Loucy (cell line): ENCODE results near the gene COPS3.

Experiments
- H2AFZ ChIP-seq: fragments of 200-600 bp; sonication (generic); 2 replicates; pipeline ENCODE4 v1.6.0; 2016; ENCODE audit warnings: antibody characterized with exemption, mild to moderate bottlenecking, low read length, moderate library complexity
- H3F3A ChIP-seq: fragments of 200-600 bp; 2 replicates; pipeline ENCODE4 v1.6.0; 2016; ENCODE audit warnings: antibody characterized with exemption, low read depth, mild to moderate bottlenecking
- H3K27me3 ChIP-seq: fragments of 200-600 bp; sonication (generic); 2 replicates; pipeline ENCODE4 v1.6.1; 2014; ENCODE audit warnings: low read length, mild to moderate bottlenecking; ENCODE audit not compliant: insufficient read depth, poor library complexity, severe bottlenecking
- H3K36me3 ChIP-seq: fragments of 200-600 bp; sonication (generic); 2 replicates; pipeline ENCODE4 v1.6.1; 2016; ENCODE audit warnings: low read length; ENCODE audit not compliant: insufficient read depth
- H3K4me1 ChIP-seq: fragments of 200-600 bp; sonication (generic); 2 replicates; pipeline ENCODE4 v1.5.1; 2014; ENCODE audit warnings: low read length, mild to moderate bottlenecking; ENCODE audit not compliant: insufficient read depth, poor library complexity, severe bottlenecking
- H3K4me2 ChIP-seq: fragments of 200-600 bp; sonication (generic); 2 replicates; pipeline ENCODE4 v1.6.0; 2014; ENCODE audit warnings: antibody characterized with exemption, low read length, low read depth, mild to moderate bottlenecking; ENCODE audit not compliant: poor library complexity, severe bottlenecking
- H3K4me3 ChIP-seq: fragments of 200-600 bp; sonication (generic); 2 replicates; pipeline ENCODE4 v1.5.1; 2014; ENCODE audit warnings: low read length, mild to moderate bottlenecking, mixed read lengths; ENCODE audit not compliant: poor library complexity, severe bottlenecking
- H3K79me2 ChIP-seq: fragments of 200-600 bp; sonication (generic); 2 replicates; pipeline ENCODE4 v1.6.1; 2014; ENCODE audit warnings: low read length; ENCODE audit not compliant: insufficient read depth
- H3K9ac ChIP-seq: fragments of 200-600 bp; sonication (generic); 2 replicates; pipeline ENCODE4 v1.6.0; 2014; ENCODE audit warnings: mild to moderate bottlenecking, low read depth, low read length, moderate library complexity; ENCODE audit not compliant: poor library complexity, severe bottlenecking
- H3K9me2 ChIP-seq: fragments of 200-600 bp; sonication (generic); replicated peaks from 2 replicates; pipeline ENCODE4 v1.6.1; 2016; ENCODE audit warnings: low read depth, low read length, mixed read lengths
- H3K9me3 ChIP-seq: fragments of 200-600 bp; sonication (generic); 2 replicates; pipeline ENCODE4 v1.6.1; 2014; ENCODE audit warnings: mild to moderate bottlenecking, antibody characterized with exemption, low read length, low read depth; ENCODE audit not compliant: insufficient read depth
- H4K20me1 ChIP-seq: fragments of 200-600 bp; sonication (generic); 2 replicates; pipeline ENCODE4 v1.6.0; 2014; ENCODE audit warnings: antibody characterized with exemption, low read length, mild to moderate bottlenecking; ENCODE audit not compliant: insufficient read depth, poor library complexity, severe bottlenecking
- EZH2phosphoT487 ChIP-seq: fragments of 200-600 bp; IDR thresholded peaks from 2 replicates; pipeline ENCODE4 v1.6.1; 2018; ENCODE audit warnings: antibody characterized with exemption, mild to moderate bottlenecking, moderate library complexity, borderline replicate concordance
- TF ChIP-seq, protein P1 (sequence below): fragments of 200-600 bp; sonication (generic); conservative IDR thresholded peaks from 2 replicates; pipeline ENCODE4 v1.5.1; 2014; ENCODE audit warnings: mild to moderate bottlenecking, antibody characterized with exemption, low read length

The COPS3 gene

DNA sequence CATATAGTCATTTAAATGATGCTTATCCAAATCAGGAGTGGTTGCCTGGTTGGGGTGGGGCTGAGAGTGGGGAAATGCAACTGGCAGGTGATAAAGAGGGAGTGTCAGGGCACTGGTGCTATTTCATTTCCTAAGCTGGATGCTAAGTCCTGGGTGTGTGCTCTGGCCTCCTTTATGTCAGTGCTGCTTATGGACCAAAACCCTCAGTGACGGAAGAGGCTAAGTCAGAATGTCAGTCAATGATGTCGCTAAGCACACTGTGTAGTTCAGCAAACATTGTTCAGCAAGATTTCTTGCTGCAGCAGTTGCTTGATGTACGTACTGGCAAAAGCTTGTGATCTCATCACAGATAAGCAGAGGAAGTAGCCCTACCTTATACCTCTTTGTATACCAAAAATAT is 27.6 kb downstream of the COPS3 start:
- Histone ChIP-seq H3K4me2 (no peak overlapping the region), H3K36me3 (peaks cover 70% of the 10 kb centered on the region), H3K4me1 (no peaks in the 10 kb centered on the region)

DNA sequence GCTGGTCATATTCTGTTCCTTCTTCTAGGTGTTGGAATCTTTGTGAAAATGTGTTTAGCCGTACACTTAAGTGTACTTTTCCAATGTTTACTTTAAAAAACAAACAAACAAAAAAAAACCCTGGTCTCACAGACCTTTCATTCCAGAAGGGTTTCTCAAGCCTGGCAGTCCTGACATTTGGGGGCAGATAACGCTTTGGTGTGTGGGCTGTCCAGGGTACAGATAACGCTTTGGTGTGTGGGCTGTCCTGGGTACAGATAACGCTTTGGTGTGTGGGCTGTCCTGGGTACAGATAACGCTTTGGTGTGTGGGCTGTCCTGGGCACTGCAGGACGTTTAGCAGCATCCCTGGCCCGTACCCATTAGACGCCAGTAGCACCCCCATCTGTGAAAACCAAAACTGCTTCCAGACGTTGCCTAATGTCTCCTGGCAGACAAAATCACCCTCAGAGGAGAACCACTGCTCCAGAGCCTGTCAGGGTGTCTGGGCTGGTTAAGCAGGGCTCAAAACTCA is 28.8 kb downstream of the COPS3 start:
- Histone ChIP-seq H3K79me2 (no peaks in the 10 kb centered on the region), H3K4me1 (no peaks in the 10 kb centered on the region), H3K9ac (no peak overlapping the region), H3K36me3 (peaks cover 75% of the 10 kb centered on the region), H4K20me1 (peaks cover 4% of the 10 kb centered on the region), H3F3A (no peaks in the 10 kb centered on the region), H3K9me3 (no peaks in the 10 kb centered on the region), H2AFZ (no peak overlapping the region), H3K4me3 (no peak overlapping the region), H3K27me3 (no peaks in the 10 kb centered on the region), H3K9me2 (no peaks in the 10 kb centered on the region), H3K4me2 (no peak overlapping the region)
- TF ChIP-seq, protein P1, sequence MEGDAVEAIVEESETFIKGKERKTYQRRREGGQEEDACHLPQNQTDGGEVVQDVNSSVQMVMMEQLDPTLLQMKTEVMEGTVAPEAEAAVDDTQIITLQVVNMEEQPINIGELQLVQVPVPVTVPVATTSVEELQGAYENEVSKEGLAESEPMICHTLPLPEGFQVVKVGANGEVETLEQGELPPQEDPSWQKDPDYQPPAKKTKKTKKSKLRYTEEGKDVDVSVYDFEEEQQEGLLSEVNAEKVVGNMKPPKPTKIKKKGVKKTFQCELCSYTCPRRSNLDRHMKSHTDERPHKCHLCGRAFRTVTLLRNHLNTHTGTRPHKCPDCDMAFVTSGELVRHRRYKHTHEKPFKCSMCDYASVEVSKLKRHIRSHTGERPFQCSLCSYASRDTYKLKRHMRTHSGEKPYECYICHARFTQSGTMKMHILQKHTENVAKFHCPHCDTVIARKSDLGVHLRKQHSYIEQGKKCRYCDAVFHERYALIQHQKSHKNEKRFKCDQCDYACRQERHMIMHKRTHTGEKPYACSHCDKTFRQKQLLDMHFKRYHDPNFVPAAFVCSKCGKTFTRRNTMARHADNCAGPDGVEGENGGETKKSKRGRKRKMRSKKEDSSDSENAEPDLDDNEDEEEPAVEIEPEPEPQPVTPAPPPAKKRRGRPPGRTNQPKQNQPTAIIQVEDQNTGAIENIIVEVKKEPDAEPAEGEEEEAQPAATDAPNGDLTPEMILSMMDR: no peak
- no peak for TF ChIP-seq EZH2phosphoT487

More for the DNA sequence above, 27.6 kb downstream of the COPS3 start:
- Histone ChIP-seq H3K9me3 (no peaks in the 10 kb centered on the region), H3K9ac (no peak overlapping the region), H3F3A (no peaks in the 10 kb centered on the region), H3K79me2 (no peaks in the 10 kb centered on the region), H3K9me2 (no peaks in the 10 kb centered on the region), H4K20me1 (peaks cover 4% of the 10 kb centered on the region), H2AFZ (no peak overlapping the region), H3K27me3 (no peaks in the 10 kb centered on the region), H3K4me3 (no peak overlapping the region)
- TF ChIP-seq, protein P1: no peak
- no peak for TF ChIP-seq EZH2phosphoT487

DNA sequence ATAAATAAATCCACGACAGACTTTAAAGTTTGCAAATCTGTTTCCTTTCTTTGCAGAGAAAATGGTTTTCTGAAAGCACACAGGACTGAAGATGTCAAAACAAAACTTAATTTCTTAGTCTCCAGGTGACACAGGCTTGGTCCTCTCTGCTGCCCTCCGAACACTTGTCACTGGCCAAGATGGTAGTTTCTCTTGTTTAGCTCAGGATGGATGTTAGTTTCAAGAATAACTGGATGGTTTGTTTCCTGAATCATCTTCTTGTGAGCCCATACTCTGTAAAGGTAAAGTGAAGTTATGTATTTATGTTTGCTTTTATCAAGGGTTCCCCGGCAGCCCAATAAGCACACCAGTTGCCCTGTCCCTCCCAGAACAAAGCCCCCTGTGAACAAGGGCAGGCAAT is 34.2 kb downstream of the COPS3 start:
- no peaks in the 10 kb centered on the region for H3K9me2 ChIP-seq
- TF ChIP-seq, protein P1: no peak
- TF ChIP-seq EZH2phosphoT487: no peak
- H3K36me3 ChIP-seq: peaks cover 55% of the 10 kb centered on the region; the same call in 1 of the 2 replicates
- H2AFZ ChIP-seq: no peak overlapping the region
- no peaks in the 10 kb centered on the region for H4K20me1 ChIP-seq
- 0 out of 2 replicates have a peak, but pooled peaks cover 4% of the 10 kb centered on the region for H3F3A ChIP-seq
- no peak overlapping the region for H3K4me2 ChIP-seq
- H3K9me3 ChIP-seq: no peaks in the 10 kb centered on the region
- no peak overlapping the region for H3K4me3 ChIP-seq
- H3K9ac ChIP-seq: no peak overlapping the region
- no peaks in the 10 kb centered on the region for H3K79me2 ChIP-seq
- no peaks in the 10 kb centered on the region for H3K27me3 ChIP-seq
- H3K4me1 ChIP-seq: no peaks in the 10 kb centered on the region
